ENCODE results near the gene CPEB4. TPM values are rescaled to one million over a fixed set of nuclear protein-coding genes. Genes with fewer than 3 reads are reported as not detected.

Gene CPEB4
- total and polyA plus RNA-seq, 9 of the 15 experiments (the other 6 are each of a cell fraction or from before 2014, with no cell fraction given): 7.4 to 21.3 (median 12.4) TPM

DNA sequence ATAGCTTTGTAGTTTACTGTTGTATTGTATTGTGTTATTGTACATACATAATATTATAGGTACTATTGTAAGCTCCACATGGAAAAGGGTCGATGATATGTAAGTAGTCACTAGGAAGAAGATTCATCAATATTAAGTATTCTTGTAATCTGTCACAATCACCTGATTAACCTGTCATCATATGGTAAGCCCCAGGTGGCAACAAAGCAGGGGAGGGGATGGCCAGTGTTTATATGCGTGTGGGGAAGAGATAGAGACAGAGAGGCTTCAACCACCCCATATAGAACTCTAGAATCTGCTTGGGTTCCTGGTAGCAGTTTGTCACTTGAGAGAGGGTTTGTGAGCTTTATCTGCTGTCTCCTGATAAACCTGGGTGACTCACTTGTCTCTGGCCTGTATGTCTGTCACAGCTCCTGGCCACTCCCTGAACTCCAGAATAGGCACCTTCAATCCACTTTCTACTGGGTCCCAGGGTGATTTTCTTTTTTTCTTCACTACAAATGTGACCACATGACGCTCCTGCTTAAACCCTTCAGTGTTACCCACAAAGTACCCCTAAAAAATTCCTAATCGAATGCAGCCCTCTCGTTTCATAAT is 48.9 kb upstream of the CPEB4 start (continued):
- TF ChIP-seq AFF1 (IDR thresholded peaks at IDR 0.05; ENCODE audit: low read depth in 1 of 2, partially characterized antibody in 2 of 2) (peak; percentile 43 to 91), MGA (IDR thresholded peaks at IDR 0.05) (no peak; the same call in 1 of the 2 replicates), MCM5 (IDR thresholded peaks at IDR 0.05; ENCODE audit: low read depth) (no peak), CREB1 (IDR thresholded peaks at IDR 0.05) (peak; percentile 62), CREB1 (CRISPR knock-in tag; IDR thresholded peaks at IDR 0.05) (no peak; the same call in 1 of the 2 replicates), SMAD3 (CRISPR knock-in tag; conservative IDR thresholded peaks at IDR 0.05) (no peak), NR3C1 (CRISPR knock-in tag; IDR thresholded peaks at IDR 0.05) (no peak), ZNF232 (CRISPR knock-in tag; IDR thresholded peaks at IDR 0.05) (no peak), ARID2 (IDR thresholded peaks at IDR 0.05) (no peak)
- TF ChIP-seq, protein P1, sequence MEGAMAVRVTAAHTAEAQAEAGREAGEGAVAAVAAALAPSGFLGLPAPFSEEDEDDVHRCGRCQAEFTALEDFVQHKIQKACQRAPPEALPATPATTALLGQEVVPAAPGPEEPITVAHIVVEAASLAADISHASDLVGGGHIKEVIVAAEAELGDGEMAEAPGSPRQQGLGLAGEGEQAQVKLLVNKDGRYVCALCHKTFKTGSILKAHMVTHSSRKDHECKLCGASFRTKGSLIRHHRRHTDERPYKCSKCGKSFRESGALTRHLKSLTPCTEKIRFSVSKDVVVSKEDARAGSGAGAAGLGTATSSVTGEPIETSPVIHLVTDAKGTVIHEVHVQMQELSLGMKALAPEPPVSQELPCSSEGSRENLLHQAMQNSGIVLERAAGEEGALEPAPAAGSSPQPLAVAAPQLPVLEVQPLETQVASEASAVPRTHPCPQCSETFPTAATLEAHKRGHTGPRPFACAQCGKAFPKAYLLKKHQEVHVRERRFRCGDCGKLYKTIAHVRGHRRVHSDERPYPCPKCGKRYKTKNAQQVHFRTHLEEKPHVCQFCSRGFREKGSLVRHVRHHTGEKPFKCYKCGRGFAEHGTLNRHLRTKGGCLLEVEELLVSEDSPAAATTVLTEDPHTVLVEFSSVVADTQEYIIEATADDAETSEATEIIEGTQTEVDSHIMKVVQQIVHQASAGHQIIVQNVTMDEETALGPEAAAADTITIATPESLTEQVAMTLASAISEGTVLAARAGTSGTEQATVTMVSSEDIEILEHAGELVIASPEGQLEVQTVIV (CRISPR knock-in tag; IDR thresholded peaks at IDR 0.05; ENCODE audit: borderline replicate concordance): no peak
